ENCODE results near the gene NPM3.

The NPM3 gene

DNA sequence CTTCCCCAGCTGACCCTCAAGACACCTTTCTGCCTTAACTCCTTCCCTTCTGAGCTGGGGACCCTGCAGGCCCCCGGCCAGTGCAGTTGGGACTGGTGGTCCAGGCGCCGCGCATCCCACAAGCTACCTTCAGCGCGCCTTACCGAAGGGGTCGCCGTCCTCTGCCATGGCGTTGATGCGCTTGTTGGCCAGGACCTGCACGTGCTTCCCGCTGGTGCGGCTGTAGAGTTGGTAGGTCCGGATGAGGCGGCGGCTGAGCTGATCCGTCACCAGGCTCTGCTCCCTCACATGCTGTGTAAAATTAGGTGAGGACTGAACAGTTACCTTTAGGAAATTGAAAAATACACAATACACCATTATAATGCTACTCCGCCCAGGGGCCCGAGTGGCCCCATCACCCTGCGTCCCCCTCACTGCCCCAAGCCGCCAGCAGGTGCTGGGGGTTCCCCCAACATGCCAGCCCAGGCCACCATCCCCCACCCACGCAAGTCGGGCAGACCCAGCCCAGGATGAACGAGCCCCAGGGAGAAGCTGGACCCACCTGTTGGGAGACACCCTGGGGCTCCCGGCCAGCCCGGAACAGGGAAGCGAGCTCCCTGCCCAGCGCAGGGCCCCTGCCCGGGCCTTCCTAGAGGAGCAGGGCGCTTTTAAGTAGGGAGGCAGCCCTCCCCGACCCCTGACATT is 8.5 kb downstream of the NPM3 start:
- peak in 1 of 4 experiments; percentile 19 for DNase-seq

DNA sequence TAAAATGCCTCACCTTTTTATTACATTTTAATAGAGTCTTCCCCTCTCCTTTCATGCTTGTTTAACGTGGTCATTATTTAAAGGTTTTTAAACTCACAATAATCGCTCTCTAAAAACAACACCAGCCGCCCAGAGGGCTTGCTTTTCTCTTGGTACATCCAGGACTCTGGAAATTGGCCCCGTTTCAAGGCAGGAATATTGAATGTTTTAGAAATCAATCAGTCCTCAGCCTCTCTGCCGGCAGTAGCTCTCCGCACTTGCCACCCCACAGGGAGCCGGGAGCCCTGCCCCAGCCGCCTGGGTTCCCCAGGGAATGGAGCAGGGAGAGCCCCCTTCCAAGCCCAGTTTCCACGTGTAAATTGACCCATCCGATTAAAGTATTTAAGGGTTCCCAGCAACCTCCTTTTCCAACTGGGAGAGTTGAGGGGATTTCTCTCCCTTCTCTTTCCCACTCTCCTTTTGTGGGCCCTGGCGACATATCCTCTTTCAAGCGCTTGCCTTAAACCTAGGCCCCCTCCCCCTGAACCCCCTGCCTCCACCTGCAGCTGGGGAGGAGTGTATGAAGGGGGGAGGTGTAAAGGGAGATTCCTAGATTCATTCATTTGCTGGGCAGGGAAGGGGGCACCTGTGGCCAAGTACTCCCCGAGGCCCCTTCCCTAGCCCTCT is 9.2 kb downstream of the NPM3 start:
- no peak for DNase-seq

DNA sequence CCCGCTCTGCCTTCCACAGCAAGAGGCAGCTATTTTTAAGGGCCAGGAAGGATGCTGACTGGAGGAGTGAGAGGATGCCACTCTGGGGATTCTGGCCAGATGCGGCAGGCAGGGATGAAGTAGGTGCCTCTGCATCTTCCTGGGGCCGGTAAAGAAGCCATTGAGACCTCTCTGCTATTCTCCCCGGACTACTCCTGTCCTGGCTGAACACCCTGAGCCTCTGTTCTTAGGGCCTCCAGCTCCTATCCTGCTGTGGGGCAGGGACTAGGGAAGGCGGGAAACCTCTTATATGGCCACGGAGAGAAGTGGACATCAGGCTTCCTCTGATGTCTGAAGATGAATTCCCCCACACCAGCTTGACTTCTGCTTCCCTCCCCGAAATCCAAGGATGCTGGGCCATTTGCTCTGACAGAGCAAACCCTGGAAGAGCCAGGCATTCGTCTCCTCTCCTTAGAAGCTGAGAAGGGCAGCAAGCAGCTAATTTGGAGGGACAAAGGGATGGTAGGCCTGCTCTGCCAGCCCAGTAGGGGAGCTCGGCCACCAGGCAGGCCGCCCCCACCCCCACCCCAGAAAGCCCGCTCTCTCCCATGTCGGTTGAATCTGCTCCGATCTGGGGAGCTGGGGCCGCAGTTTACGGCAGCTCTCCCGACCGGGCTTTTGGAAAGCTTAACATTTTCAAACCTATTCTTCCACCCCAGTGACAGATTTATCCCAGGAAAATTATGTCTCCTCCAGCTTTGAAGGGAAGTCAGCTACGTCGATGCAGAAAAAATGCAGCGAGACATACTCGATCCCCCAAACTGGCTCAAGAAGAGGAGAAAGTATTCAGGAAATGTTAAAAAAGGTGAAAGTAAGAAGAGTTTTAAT is 10.1 kb downstream of the NPM3 start:
- DNase-seq = no peak

DNA sequence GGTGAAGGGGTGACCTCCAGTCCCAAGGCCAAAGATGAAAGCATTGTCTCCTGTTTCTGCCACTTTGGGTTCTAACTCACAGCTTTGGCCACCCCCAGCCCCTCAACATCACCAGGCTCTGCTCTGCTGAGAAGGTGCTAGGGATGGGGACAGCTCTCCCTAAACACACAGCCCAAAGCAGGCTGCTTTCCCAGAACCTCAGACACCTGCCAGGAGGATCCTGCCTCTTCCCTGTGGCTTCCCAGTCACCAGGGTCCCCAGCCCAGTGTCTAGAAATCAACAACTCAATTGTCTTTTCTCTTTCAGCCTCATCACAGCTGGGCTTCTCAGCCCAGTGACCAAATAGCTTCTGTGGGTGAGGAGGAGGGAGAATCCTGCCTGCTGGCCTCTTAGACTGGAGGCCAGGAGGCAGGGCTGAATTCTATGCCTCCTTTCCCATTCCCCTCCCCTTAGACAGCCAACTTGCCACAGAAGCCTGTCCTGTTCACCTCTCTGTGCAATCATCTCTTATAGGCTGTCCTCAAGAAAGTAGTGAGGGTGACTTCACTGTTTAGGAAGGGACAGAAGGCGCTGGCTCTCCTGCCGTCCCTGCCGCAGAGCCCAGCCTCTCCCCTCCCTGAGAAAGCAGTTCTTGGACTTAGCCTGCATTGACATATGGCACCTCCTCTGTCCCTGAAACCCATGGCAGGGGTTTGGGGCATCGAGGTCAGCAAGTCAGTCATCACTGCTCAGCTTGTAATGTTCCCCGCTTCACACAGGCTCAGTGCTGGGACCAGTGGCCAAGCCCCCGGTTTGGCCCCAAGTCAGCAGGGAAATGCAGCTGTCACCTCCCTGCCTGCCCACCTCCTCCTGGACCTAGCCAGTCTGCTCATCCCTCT is 11.0 kb downstream of the NPM3 start:
- no peak for DNase-seq

DNA sequence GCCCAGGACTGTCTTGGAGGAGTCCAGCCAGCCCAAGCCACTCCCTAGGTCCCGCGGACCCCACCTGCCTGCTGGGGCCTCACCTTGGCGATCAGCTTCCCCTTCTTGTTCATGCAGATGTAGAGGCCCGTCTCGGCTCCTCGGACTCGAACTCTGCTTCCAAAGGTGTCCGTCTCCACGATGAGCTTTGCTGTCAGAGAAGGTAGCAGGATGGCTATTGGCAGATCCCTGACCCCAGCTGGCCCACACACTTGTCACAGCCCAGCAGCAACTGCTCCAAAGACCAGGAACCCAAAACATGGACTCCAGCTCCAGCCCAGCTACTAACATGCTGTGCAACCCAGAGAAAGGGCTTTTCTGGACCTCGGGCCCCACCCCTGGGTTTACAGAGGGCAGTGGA is 11.9 kb downstream of the NPM3 start:
- no peak for DNase-seq

DNA sequence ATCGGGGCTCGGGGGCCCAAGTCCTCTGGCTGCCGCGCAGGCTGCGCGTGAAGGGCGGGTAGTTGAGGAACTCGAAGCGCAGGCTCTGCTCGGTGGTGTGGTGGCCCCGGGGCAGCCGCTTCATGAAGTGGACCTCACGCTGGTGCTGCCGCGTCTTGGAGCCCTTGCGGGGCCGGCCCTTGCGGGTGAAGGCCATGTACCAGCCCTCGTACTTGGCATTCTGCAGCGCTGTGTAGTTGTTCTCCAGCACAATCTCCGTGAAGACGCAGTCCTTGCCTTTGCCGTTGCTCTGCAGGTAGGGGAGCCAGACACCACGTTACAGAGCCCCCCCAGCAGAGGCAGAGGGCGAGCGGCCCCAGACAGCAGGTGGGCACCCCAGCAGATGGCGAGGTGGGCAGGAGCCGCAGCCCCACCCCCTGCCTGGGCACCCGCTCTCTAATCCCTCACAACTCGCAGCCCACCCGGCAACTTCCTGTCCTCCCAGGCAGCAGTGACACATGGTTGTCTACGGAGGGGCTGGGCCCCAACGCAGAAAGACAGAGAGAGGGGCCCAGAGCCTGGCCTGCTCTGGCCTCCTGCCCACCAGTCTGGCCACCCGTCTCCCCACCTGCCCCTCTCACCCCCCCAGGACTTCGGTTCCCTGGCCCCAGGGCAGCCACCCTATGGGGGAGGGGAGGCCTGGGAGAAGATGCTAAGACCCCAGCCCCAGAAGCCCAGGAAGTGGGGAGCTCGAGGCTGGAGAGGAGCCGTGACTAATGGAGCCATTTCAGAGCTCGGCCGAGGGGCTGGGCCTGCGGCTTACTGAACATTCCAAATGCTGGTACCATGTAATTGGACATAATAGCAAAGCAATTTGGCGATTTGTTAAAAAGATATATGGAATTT is 12.7 kb downstream of the NPM3 start:
- no peak for DNase-seq

DNA sequence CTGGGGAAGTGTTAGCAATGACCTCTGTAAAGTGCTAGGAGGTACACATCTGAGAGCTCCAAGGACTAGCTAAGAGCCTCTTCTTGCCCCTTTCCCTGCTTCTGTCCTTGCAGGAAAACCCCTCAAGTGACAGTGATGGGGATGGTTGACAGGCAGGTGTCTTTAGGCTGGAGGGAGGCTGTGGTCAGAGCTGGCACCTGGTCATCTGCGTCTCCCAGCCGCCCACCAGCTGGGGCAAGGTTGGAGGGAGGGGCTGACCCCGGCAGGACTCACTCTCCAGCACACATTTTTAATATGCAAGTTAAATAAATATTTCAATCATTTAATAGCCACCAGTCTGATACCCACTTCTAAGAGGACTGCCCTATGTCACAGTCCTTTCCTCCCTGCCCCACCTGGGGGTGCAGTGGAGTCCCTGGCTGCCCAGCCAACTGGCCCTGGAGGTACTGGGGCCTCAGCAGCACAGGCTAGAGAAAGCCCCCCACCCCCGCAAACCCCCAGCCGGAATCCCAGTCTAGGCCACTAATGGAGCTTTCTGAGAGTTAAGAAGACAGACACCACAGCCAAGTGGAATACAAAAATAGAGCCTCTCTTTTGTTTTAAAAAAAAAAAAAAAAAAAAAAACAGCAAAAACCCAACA is 13.6 kb downstream of the NPM3 start:
- DNase-seq = no peak

DNA sequence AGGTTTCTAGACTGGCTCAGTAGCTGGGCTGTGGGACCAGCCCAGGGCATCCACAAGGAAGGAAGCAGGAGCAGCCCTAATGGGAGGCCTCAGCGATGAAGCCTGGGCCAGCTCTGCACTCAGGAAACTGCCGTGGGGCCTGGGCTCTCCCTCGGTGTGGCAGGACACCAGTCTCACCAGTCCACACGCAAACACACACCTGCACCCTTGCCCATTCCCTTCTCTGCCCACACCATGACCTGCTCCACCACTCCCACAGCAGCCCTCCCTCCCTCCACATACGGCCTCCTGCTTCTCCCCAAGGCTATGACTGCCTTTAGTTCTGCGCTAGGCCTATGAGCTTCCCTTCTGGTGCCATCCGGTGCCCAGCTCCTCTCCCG is 14.5 kb downstream of the NPM3 start:
- no peak for DNase-seq

DNA sequence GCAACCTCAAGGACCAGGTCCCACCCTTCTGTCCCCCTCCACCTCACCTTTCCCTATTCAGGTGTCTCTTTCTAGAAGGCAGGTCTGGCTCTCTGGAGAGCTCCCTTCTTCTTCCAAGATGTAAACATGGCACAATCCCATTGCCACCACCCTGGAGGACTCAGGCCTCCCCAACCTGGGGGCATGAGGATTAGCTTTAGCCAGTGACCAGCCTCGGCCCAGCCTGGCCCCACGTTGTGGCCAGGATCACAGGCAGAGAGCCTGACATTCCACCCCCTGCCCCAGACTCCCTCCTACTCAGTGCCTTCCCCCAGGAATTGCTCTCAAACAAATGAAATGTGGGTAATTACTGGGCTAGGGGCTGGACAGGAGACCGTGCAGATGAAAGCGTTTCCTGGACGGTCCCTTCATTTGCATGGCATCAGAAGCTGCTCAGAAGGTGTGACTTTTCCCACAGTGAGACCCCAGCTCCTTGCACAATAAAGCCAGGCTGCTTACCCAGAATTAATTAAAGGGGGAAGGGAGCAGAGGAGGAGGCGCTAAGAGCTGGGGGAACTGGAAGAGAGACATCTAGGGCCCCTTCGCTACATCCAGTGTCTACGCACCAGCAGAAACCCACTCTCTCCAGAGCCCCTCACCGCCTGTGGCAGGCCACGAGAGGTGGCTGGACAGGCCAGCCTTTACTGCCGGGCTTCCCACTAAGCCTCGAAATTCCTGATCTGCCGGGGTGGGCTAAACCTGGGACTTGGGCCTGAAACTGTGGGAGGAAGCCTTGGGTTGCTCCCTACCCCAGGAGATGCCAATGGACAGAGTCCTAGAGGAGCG is 15.1 kb downstream of the NPM3 start:
- no peak for DNase-seq

DNA sequence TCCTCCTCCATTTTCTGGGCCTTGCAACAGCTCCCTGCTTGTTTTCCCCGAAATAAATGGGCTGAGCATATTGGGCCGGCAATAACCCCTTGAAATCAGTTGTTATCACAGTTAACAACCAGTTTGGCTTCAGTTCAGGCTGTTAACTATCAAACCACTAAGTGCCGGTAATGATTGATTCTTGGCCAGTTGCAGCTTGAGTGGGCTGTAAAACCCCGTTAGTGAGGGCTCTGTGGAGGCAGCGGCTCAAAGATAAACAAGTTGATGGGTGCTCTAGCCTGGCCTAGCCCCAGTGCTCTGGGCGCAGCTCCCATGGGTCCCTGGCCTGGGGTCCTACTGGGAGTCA is 15.7 kb downstream of the NPM3 start:
- no peak for DNase-seq

DNA sequence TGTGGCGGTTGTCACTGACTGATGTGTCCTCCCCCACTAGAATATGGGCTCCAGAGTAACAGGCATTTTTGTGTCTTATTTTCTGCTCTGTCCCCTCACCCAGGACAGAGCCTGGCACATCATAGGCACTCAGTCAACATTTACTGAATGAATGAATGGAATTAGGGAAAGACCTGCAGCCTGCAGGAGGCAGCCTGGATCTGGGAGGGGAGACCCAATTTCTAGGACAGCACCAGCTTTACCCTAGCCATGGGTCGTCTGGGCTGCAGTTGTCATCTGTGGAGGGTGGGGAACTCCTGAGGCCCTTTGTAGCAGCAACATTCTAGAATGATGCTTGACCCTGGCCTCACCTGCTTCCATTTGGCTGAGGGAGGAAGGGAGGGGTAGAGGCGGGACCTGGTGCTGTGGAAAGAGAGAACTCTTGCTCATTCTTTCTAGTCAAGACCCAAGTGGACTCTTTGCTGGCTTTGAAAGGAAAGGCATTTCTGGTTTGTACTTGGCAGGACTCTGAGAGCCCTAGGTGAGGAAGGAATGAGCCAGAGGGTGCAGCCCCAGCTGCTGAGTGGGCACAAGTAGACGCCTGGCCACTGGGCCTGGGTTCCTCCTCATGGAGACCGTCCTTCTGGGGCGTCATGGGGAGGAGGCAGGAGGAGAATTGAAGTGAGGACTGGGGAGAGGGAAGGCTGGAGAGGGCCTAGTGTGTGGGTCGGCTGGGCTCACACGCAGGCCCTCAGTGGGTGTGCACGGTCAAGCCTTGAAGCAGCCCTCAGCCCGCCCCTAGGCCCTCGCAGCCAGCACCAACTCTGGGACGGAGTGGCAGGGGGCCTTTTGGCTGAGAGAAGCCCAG is 16.3 kb downstream of the NPM3 start:
- no peak for DNase-seq

DNA sequence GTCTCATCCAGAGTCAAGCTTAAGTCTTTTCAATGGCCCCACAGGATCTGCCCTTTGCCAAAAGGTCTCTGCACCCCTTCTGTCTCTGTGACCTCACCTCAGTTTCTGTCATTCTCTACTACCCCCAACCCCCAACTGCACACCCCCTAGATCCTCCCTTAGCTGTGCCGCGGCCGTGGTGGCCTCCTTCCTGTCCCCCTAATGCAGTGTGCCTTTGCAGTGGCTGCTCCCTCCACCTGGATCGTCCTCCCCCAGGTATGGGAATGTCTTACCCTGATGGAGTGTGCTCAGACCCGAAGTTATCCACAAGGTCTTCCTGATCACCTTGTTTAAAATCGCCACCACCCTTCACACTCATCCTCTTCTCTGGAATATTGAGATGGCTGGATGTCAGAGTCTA is 16.9 kb downstream of the NPM3 start:
- no peak for DNase-seq

DNA sequence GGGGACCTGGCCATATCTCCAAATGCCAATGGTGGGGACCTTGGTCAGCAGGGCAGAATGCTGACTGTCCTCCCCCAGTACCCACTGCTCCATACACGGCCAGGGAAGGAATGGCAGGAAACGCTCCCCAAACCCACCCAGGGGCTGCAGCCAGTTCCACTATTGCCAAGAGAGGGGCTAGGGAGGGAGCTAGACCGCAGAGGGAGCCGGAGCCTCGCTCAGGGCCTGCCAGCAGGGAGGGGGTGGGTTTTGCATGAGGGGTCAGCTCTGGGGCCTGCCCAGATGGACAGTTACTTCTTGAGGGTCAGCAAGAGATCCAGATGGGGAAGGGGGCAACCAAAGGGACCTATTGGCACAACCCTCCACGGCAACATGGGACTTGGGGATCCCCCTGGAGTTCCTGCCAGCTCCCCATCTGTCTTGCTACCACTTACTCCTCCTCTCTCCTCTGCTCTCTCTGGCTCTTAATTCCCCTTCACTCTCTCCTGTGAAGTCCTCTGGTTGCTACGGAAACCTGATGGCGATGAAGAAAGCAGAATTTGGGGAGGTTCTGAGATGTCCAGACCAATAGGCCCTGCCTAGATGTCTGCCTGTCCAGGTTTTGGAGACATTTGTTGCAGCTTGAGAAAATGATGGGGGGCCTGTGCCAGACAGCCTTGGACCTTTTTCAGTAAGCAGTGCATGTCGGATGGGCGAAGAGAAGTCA is 20.0 kb downstream of the NPM3 start:
- DNase-seq = no peak

DNA sequence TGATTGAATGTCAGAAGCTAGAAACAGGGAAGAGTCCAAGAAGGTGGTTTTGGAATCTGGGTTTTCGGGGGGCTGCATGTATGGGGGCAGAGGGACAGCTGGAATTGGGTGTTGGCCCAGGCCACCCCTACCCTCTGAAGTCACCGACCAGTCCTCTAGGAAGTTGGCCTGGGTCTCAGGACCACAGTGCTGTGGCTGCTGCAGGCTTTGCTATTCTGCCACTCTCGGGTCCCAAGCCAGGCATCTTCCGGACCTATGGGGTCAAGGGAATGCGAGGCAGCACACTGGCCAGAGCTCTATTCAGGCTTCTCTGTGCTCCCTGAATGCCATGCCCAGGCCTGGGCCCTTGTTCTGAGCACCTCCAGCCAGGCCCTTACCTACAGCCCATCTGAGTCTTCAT is 20.5 kb downstream of the NPM3 start:
- DNase-seq = no peak

DNA sequence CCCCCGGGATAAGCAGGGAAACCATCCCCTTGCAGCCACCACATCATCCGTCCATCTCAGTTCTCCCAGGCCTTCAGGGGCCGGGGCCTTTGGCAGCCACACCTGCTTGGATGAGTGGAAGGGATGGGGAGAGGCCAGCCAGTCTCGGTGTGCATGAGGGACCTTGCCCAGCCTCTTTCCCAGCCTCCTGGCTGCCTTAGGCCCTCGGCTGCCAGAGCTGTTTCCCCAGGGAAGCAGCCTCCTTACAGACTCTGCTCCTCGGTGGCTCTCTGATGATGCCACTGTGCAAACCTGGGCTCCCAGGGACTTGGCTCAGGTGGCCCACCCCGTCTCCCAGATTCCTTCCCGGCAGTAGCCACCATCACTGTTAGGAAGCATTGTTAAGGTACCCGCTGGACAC is 22.0 kb downstream of the NPM3 start:
- DNase-seq = no peak

DNA sequence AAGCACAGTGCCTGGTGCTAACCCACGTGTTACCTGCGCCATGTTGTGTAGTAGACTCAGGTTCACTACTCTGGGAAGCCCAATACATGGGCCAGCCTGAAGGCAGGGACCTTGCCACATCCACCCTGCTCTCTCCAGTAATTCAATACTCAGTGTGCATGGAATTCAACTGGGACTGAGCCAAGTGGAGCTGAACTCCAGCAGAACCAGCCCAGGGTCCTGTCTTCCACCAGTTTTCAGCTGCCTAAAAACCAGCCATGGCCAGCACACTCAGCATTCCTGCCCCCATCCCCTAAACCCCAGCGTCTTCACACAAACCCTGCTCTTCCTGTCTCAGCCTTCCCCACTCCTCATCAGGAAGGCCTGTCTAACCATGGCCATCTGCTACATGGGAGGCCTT is 22.7 kb downstream of the NPM3 start:
- no peak for DNase-seq

DNA sequence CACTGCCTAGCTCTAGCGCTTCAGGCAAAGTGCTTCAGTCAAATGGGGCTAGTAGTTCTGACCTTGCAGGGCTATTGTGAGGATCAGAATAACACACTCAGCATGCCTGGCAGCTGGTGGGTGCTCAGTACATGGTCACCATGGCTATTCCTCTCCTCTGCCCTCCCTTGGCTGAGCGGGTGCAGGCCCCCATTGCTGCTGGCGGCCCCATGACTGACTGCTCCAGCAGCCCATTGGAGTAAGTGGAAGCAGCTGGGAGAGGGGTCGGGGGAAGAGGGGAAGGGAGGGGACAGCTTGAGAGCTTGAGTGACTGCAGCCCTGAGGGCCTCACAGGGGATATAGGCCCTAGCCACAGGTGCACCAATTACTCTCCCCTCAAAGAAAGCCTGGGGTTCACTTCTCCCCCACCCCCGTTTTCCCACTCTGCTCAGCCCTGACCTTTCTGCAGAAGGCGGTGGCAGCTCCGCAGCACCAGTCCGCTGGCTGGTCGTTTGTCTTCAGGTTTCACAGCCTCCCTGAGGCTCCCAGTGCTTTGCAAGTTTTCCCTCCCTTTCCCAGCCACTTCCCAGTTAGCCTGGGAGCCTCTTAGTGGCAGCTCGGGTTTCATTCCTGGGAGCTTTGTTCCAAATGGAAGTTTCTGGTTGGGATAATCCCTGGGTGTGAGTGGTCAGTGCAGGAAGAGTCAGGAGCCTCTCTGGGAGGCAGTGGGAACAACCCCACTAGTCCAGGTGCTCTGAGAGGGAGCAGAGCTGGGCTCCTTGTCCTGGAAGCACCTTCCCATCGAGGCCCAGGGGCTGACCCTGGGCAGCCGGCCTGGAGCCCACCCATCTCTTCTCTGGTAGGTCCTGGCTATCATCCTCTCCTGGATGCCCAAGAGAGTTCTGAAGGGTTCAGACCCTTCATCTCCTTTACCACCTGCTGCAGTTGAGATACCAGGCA is 23.7 kb downstream of the NPM3 start:
- DNase-seq = no peak

DNA sequence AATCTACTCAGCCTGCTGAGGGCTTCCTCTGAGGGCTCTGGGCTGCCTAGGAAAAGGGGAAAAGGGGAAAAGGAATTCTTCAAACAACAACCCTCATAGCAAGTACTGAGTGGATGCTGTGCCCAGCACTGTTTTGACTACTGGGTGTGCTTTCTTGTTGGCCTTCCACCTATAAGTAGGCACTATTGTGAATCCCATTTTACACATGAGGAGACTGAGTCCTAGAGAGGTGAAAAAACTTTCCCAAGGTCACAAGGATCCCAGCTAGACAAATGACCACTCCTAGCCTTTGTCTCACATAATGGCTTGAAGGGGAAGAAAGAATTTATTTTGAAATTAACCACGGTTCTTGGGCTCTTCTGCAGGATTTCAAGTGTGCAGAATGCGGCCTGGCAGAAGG is 24.4 kb downstream of the NPM3 start:
- no peak for DNase-seq
